Ovary (tissue), 3 donors: ENCODE data around the gene SIL1.

Experiments used
- CTCF ChIP-seq, 3 donors: fragments of 450-650 bp in 2 of 3; fragments of 200-600 bp in 1 of 3; IDR thresholded peaks; one replicate each; pipeline versions ENCODE4 v1.5.1 to v1.8.0; 2016 to 2022; ENCODE audit warnings: antibody characterized with exemption in 3 of 3, mild to moderate bottlenecking in 1 of 3
- POLR2A ChIP-seq: fragments of 450-650 bp; IDR thresholded peaks from one replicate; pipeline ENCODE4 v1.6.1; 2017; ENCODE audit warnings: antibody characterized with exemption, mild to moderate bottlenecking, moderate library complexity
- donor health status: DM: no; HTN: no; CAD: no.

- TF ChIP-seq CTCF (IDR thresholded peaks at IDR 0.05) (no peak), POLR2A (no peak)
These were observed 89.9 kb downstream of the SIL1 start for GRCh38 chr5:139108063-139108824.
